ENCODE measurements around the gene CAMK1D.

GRCh38 chr10:12719365-12719764 is 370.0 kb downstream of the CAMK1D start:
- TF ChIP-seq CTCF (IDR thresholded peaks at IDR 0.05; ENCODE audit: low read depth, low read length, poor library complexity, severe bottlenecking) = no peak
- no peak for TF ChIP-seq EZH2phosphoT487 (IDR thresholded peaks at IDR 0.05; ENCODE audit: borderline replicate concordance, low read length)

Data from DOHH2 (cell line).